Subcutaneous adipose tissue (tissue), 4 donors: Measurements from ENCODE around the gene LIM2. TPM values are rescaled to one million over a fixed set of nuclear protein-coding genes. Genes with fewer than 3 reads are reported as not detected.

Experiments
- total RNA-seq, 4 donors: library from RNA; depleted of rRNA; stranded (reverse); fragments of >200 nt; gene quantifications; one replicate each; pipeline ENCODE4 v1.1.0, GENCODE V29; 2016
- TF ChIP-seq, protein P1 (sequence below): fragments of 450-650 bp; IDR thresholded peaks from one replicate; pipeline ENCODE4 v1.5.1; 2016; ENCODE audit warnings: low read depth, mild to moderate bottlenecking, control low read depth, antibody characterized with exemption, moderate library complexity

The LIM2 gene
- total RNA-seq, 4 donors from 2014 or later = not detected

DNA sequence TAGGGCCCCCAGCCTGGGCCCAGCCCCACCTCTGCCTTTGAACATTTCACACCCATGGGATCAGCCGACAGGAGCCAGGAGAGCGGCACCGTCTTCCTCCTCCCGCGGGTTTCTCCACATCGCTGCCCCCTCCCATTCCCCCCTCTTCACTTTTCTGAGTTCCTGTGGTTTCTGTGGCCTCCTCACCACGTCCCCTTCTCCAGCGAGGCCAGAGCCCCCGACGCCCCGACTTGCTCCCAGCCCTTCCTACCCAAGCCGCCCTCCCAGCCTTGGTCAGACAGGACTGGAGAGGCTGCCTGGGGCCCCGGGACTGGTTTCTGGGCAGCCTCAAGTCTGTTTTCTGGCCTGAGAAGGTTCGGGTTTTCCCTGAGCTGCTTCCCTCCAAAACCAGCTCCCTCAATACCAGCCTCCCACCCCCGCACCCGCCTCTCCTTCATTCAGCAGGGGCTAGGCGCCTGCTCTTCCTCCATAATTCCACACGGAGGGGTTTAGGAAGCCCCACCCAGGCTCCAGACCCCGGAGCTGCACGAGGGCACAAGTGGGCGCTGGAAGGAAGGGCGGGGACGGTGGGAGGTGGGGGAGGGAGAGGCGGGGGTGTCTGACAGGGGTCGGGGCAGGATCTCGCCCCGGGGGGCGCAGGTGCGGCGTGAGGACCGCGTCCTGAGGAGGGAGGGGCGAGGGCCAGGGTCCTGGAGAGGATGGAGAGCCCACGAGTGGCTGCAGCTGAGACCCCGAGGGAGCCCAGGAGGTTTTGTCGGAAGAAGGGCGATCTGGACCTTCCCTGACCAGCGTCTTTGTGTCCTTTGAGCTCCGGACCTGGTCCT lies 33.7 kb upstream of the LIM2 start:
- TF ChIP-seq, protein P1, sequence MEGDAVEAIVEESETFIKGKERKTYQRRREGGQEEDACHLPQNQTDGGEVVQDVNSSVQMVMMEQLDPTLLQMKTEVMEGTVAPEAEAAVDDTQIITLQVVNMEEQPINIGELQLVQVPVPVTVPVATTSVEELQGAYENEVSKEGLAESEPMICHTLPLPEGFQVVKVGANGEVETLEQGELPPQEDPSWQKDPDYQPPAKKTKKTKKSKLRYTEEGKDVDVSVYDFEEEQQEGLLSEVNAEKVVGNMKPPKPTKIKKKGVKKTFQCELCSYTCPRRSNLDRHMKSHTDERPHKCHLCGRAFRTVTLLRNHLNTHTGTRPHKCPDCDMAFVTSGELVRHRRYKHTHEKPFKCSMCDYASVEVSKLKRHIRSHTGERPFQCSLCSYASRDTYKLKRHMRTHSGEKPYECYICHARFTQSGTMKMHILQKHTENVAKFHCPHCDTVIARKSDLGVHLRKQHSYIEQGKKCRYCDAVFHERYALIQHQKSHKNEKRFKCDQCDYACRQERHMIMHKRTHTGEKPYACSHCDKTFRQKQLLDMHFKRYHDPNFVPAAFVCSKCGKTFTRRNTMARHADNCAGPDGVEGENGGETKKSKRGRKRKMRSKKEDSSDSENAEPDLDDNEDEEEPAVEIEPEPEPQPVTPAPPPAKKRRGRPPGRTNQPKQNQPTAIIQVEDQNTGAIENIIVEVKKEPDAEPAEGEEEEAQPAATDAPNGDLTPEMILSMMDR = no peak

DNA sequence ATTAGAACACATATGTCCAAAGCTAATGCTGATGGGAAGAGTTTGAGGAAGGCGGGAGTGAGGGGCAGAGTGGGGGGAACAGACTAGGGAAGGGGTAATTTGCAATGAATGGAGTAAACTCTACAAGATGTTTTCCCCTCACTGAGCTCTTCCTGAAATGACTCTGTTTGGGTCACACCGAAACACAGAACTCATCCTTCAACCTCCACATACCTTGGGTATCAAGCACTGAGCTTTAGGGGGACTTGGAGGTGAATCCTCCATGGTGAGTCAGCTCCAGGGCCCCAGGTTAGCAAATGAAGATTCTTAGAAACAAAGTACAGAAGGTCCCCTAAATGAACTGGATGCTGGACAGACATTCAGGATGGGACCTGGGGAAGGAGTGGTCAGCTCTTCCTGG lies 30.9 kb upstream of the LIM2 start:
- TF ChIP-seq, protein P1 = no peak

DNA sequence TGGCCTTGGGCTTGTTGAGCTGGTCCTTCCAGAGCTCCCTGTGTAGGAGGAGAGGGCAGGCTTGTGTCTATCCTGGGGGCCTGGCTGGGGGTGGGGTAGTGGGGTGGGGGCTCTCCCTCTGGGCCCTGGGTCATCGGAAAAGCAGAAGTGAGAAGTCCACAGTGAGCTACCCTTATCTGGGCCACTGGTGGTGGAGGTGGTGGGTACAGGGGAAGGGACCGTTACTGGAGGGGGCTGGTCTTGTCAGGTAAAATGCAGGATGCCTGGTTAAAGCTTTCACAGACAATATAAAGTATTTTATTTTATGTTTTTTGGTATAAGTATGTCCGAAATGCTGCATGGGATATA lies 30.0 kb upstream of the LIM2 start:
- TF ChIP-seq, protein P1 = no peak

DNA sequence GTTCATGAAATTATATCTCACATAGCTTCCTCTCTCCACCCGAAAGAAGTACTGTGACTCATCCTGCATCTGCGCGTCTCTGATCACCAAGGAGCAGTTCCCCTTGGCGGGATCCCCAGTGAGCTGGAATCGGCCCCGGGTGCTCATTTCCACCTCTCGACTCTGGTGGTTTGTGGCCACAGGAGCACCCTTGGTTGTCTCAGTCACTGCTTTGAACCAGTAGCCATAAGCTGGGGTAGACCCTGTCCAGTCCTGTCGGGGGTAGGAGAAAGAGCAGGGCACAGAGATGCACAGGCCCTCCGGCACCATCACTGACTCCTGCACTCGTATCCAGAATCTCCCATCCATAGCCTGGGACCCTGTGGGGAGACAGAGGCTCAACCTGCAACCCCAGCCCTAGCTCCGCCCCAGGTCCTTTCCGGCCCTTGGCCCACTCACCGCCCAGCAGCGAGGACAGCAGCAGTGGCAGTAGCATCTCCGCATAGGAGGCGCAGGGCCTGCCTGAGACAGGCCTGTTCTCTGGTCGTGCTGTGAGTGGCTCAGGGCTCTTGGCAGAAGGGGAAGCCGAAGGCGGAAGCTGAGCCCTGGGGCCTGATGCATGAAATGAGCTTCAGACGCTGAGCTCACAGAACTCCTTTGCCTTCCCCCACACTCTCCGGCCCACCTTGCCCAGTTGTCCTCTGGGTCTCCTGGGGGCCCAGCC lies 29.5 kb upstream of the LIM2 start, which contains the start of gene SIGLEC10:
SIGLEC10 (minus strand) TSS at position 536 of the 703 bp plus-strand sequence; CDS start at position 475, 61 bp downstream.
- TF ChIP-seq, protein P1 = no peak

DNA sequence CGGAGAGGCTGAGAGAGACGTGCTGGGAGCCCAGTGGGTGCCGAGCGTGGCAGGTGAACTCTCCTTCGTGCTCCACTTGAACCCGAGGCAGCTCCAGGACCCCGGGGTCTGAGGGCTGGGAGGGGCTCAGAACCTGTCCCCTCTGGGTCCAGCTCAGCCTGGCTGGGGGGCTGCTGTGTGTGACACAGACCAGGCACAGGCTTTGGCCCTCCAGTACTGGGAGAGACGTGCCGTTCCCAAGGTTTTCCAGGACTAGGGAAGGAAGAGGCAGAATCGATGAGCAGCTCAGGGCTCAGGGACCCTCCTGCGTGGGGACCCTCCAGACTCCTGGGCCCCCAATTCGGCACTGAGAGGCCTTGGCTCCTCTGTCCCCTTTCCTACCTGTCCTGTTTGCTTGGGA lies 27.4 kb upstream of the LIM2 start:
- TF ChIP-seq, protein P1 = no peak

DNA sequence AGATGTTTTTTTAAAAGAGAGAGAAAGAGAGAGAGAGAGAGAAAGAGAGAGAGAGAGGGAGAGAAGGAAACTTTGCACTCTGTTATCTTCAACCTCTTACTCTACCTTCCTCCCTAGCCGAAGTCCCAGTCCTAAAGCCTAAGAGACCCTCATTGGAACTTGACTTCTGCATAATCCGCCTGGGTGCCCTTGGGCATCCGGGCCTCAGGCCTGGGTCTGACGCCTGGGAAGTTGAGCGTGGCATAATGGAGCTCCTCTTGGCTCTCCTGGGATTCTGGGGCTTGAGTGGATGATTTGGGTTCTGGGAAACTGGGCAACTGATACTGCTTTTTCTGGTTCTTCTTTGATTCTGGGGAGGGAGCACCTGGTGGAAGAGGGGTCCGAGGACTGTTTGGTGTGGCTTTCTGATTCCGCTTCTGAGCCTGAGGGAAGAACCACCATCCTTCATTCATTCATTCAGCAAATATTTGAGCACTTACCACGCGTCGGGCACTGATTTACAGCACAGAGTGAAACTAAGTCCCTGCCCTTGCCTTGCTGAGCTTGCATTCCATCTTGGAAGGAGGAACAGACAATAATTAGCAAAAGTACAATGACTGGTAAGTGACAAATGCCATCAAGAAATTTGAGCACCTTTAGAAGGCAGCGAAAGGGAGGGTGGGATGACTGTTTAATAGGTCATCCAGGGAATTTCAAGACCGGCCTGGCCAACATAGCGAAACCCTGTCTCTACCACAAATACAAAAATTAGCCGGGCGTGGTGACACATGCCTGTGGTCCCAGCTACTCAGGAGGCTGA lies 23.4 kb upstream of the LIM2 start:
- TF ChIP-seq, protein P1 = no peak
